Right ventricle myocardium inferior (tissue), 1 donor: ENCODE measurements around the gene ST3GAL2. TPM values are rescaled to one million over a fixed set of nuclear protein-coding genes. Genes with fewer than 3 reads are reported as not detected.
"Not testable (repeated sequence)": the region's sequence is repeated elsewhere in the genome, so short reads cannot be mapped to it uniquely, and the experiment has no call there.

Experiments
- ATAC-seq: fragments of 200-7000 bp; cut with Tn5 transposase; one replicate; pipeline ENCODE4 v1.9.1; 2020; ENCODE audit warnings: mild to moderate bottlenecking, moderate library complexity
- DNase-seq: peaks from one replicate; pipeline ENCODE4 v3.0.0; 2021; ENCODE audit errors: missing footprints
- intact Hi-C: fragments of 100-400 bp; cut with DNase I; formaldehyde crosslinking; loops from one replicate; pipeline ENCODE4 v1.11.0; 2022
- total RNA-seq: library from RNA; stranded (reverse); fragmentation: NEBNext Ultra II Directional; extraction: Animal tissue kit (Norgen Biotek cat#: 25700); gene quantifications from one replicate; pipeline ENCODE4 v1.2.1, GENCODE V29; 2021
- donor health status: DM: no; HTN: yes; CAD: no; lungs with severe emphysema.

The ST3GAL2 gene
- total RNA-seq, 1 donor from 2014 or later: 25.6 TPM

GRCh38 chr16:70427786-70428177 is 11.1 kb downstream of the ST3GAL2 start:
- intact Hi-C loops: no loop called here
- ATAC-seq: no peak

DNA sequence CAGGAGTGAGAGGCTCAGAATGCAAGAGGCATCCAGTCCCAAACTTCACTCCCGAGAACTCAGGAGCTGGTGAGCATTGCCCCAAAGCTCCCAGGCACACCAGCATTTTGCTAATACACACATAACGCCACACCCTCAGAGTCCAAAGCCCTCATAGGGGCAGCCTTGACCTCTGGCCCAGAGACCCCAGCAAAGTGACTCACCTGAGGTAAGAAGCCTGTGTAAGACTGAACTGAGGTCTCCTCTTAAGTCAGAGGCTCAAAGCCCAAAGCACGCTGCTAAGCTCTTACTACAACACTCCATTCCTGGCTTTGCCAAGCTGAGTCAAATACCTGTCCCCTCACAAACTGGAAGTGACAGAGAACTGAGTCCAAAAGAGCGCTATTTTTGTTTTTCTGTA is 16.4 kb downstream of the ST3GAL2 start:
- intact Hi-C loops: no loop called here
- no peak for ATAC-seq

More at GRCh38 chr16:70427786-70428177, 11.1 kb downstream of the ST3GAL2 start:
- DNase-seq: no peak

GRCh38 chr16:70421473-70422311 is 17.2 kb downstream of the ST3GAL2 start:
- ATAC-seq: no peak
- intact Hi-C loops: no loop called here
- no peak for DNase-seq

More for the DNA sequence above, 16.4 kb downstream of the ST3GAL2 start:
- no peak for DNase-seq

- intact Hi-C loops: no loop called here
- DNase-seq (no peak), ATAC-seq (no peak)
These were observed 17.9 kb downstream of the ST3GAL2 start for GRCh38 chr16:70421014-70421413.

GRCh38 chr16:70419384-70420327 is 19.2 kb downstream of the ST3GAL2 start:
- ATAC-seq (no peak), DNase-seq (peak; percentile 66)
- intact Hi-C loops: no loop called here

- intact Hi-C loops: no loop called here
- DNase-seq (peak; percentile 17), ATAC-seq (no peak)
These were observed 19.9 kb downstream of the ST3GAL2 start for GRCh38 chr16:70418993-70419318.

- intact Hi-C loops: no loop called here
- DNase-seq: peak; percentile 18
- no peak for ATAC-seq
These were observed 20.5 kb downstream of the ST3GAL2 start for GRCh38 chr16:70418274-70418992.

DNA sequence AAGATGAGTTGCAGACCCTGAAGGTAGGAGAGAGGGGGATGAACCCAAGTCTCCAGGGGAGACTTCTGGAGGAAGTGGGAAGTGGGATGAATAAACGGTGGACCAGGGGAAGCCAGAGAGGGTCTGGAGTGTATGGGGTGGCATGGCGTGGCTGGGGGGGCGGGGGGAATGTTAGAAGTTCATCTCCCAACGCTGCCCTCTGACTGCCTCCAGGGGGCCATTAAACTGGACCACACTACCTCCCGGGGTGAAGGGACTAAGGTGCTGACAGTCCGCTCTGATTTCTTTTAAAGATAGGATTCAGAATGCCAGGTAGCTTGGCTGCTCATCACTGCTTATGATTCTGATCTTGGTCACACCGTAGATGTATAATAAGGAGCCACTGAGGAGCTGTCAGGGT is 21.2 kb downstream of the ST3GAL2 start:
- DNase-seq (peak; percentile 15), ATAC-seq (no peak)
- intact Hi-C loops: no loop called here

DNA sequence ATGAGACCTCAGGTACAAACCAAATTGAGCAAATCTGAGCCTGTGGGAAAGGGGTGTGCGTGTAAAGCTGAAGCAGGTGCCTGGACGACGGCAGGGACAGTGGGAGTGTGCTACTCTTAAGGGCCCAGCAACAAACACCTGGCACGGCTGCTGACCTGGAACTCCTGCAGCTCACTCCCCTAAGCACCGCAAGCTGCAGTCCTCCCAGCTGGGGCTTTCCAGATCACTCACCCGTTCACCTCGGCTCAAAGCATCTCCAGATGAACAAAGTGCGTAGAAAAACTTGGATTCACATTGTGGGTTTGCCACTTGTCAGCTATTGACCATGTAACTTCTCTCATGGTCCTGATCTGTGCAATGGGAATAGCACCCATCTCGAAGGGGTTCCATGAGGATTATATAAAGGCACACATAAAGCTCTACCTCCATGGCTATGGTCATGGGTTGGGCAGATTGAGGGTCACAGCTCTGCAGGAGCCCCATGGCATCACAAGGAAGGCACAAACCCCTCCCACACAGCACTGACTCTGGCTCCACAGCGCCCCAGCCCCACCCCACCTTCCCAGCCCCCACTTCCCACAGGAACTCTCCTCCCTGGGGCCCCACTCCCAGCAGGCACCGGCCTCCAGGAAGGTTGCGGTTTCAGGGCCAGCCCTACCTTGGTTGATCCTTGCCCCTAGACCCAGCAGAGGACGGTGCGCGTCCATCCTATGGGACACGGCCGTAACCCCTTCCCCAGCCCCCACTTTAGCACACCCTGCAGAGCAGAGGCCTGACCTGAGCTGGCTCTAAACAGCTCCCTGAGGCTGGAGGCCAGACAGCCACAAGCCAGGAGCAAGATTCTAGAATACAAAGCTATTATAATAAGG is 21.9 kb downstream of the ST3GAL2 start:
- peak; percentile 40 for DNase-seq
- intact Hi-C loops: no loop called here
- ATAC-seq: no peak

GRCh38 chr16:70413572-70413971 is 25.3 kb downstream of the ST3GAL2 start:
- ATAC-seq, intact Hi-C loops, DNase-seq: not testable (repeated sequence)

DNA sequence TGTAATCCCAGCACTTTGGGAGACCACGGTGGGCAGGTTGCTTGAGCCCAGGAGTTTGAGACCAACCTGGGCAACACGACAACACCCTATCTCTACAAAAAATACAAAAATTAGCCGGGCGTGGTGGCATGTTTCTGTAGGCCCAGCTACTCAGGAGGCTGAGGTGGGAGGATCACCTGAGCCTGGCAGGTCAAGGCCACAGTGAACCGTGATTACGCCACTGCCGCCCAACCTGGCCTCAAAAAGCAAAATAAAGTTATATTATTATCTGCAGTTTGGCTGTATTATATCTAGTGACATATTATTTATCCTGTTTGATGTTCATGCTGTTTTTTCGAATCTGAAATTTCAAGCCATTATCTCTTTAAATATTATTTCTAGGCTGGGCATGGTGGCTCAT is 26.5 kb downstream of the ST3GAL2 start:
- ATAC-seq (no peak), DNase-seq (peak; percentile 30)
- intact Hi-C loops: no loop called here

DNA sequence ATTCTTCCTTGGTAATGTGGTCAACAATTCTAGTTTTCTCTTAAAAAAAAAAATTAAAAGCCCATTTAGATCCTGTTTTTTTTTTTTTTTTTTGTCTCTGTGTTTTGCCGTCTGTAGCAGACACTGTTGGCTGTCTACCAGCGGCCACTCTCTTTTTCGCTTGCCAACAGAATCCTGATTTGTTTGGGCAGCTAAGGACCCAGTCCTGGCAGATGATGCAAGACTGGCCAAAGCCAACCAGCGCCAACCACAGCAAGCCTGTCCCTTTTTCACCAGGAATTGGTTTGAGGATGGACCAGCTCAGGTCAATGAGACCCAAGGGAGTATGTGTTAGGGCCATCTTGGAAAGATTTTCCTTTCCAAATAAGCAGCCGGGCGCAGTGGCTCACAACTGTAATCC is 28.2 kb downstream of the ST3GAL2 start:
- DNase-seq (no peak), ATAC-seq (no peak)
- intact Hi-C loops: no loop called here

GRCh38 chr16:70407811-70408274 is 31.1 kb downstream of the ST3GAL2 start:
- intact Hi-C loops: no loop called here
- ATAC-seq (no peak), DNase-seq (no peak)

- DNase-seq, intact Hi-C loops, ATAC-seq: not testable (repeated sequence)
These were observed 32.8 kb downstream of the ST3GAL2 start for GRCh38 chr16:70406104-70406503.

DNA sequence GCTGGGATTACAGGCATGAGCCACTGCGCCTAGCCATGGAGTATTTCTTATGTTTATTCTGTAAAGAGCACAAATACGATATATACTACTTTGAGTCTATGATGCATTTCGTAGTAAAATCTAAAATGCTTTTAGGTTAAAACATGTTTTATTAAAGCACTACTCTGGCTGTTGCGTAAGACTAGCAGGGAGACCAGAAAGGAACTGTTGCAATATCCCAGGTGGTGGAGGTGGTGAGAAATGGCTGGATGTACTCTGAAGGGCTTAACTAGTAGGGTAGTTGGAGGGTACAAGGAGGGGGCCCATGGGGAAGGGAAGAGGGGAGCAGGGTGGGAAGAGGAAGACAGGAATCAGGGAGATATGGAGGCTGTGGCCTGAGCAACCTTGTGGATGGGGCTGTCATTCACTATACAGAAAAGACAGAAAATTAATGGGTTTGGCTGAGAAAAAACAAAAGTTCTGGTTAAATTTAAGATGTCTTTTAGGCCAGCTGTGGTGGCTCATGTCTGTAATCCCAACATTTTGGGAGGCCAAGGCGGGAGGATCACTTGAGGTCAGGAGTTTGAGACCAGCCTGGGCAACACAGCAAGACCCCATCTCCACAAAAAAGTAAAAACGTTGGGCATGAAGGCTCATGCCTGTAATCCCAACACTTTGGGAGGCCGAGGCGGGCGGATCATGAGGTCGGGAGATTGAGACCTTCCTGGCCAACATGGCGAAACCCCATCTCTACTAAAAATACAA is 35.8 kb downstream of the ST3GAL2 start:
- intact Hi-C loops: no loop called here
- DNase-seq: peak; percentile 26
- no peak for ATAC-seq

- no peak for ATAC-seq
- DNase-seq: no peak
- intact Hi-C loops: no loop called here
These were observed 38.9 kb downstream of the ST3GAL2 start for GRCh38 chr16:70399951-70400350.

DNA sequence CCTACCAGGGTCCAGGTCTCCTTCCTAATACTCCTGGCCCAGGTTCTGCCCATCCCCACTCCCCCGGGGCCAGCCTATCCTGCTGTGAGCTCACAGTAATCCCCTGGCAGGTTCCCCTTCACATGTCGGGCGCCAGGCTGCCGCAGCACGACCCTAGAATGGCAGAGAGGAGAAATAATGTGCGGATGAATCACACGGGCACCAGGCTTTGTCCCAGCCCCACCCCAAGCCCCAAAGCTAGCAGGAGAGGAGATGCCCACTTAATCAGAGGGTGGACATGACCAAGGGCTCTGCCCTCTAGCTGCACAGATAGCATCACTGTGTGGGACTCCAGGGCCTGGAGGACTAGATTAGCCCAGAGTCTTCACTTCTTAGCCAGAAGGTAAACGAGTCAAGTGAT is 39.5 kb downstream of the ST3GAL2 start:
- no peak for ATAC-seq
- no peak for DNase-seq
- intact Hi-C loops: no loop called here
